HG02981 (cell line): ENCODE data around the gene CFAP57.

Source experiments
- ATAC-seq: cut with Tn5 transposase; IDR thresholded peaks from one replicate; pipeline ENCODE4 v1.9.1; 2021; ENCODE audit warnings: mild to moderate bottlenecking, moderate library complexity; ENCODE audit not compliant: unreplicated experiment

Gene CFAP57

GRCh38 chr1:43275826-43276620, 103.9 kb downstream of the CFAP57 start:
- no peak for ATAC-seq

DNA sequence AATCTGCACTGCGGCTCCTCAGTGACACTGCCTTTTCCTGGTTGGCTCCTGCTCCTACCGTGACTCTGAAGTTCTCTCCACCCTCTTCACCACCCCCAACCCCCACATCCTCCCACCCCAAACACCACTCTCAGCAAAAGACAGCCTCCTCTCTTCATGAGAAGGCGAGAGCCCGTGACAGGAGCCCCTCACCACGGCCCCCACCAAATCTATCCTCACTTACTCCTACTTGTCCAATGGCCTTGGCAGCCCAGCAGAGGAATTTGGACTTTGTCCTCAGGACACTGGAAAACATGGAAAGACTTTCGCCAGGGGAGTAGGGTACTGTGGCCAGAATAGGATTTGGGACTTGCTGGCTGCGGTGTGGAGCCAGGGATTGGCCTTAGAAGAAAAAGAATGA, 104.5 kb downstream of the CFAP57 start:
- no peak for ATAC-seq

- ATAC-seq = no peak
Observed at GRCh38 chr1:43277116-43277876, 105.2 kb downstream of the CFAP57 start.

DNA sequence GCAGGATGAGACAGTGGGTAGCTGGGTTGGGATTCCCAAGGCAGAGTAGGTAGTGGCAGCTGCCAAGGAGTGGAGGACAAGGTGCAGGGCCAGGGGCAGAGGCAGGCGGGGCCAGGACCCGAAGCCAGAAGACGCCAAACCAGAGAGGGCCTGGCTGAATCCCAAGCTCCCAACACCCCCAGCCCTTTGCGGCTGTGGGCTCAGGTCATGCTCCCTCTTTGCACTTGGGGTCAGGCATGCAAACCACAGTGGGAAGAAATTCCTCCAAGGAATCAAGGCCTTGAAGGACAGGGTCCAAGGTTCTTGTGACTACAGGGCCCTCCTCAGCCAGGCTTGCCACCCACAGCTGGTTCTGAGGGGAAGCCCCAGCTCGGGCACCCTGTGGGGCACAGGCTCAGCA, 107.0 kb downstream of the CFAP57 start:
- no peak for ATAC-seq

GRCh38 chr1:43279666-43280065, 107.5 kb downstream of the CFAP57 start:
- no peak for ATAC-seq

DNA sequence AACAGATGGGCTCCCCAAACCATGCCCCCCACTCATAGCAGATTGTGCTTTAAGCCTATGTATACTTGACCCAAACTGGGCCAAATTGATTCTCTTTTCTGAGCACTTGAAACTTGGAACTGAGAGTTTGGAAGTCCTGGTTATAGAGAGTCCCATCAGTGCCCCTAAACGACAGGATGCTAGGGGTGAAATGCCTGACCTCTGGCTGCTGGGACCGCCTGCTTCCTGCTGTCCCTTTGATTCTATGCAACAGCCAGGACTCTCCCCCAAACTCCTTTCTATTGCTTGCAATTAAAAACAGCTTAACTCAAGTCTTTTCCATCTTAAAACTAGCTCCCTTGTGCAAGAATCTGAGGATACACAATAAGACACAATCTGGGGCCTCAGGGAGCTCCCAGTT, 108.6 kb downstream of the CFAP57 start:
- no peak for ATAC-seq

DNA sequence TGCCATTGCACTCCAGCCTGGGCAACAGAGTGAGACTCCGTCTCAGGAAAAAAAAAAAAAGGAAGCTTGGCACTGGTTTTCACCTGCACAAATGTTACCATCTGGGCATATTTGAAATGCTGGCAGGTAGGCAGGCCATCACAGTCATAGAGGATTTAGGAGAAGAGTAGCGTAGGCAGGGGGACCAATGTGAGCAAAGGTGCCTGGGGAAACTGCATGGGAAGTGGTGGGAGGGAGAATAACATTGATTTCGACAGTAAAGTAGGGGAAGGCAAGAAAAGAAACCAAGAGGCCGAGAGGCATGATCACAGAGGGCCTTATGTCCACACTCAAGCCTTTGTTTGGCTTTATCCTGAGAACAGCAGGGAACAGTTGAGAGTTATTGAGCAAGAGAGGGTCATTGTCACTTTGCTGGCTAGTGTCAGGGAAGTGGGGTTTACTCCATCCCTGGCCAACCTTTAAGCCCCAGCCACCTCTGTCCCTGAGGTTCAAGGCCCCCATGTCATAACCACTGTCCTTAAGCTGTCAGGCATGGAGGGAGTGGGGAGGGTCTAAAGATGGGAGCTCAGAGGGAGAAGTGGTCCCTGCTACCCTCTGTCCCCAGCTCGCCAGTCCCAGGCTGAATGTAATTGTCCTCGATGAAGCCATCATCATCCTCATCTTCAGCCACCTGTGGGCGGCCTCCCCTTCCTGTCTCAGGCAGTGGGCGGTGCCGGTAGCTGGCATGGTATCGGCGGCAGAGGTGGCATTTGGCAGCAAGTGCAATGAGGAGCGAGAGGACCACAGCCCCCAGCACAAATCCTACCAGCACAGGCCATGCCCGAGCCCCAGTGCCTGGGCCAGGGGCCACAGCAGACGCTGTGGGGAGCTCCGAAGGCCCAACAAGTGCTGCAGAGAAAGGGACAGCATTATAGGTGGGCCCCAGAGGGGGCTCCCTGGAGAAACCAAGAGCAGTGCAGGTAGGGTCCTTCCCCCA, 110.4 kb downstream of the CFAP57 start:
- ATAC-seq = no peak

GRCh38 chr1:43284065-43284464, 111.9 kb downstream of the CFAP57 start:
- ATAC-seq = no peak

- no peak for ATAC-seq
Observed at GRCh38 chr1:43284546-43285110, 112.5 kb downstream of the CFAP57 start.

- no peak for ATAC-seq
Observed at GRCh38 chr1:43285269-43285990, 113.3 kb downstream of the CFAP57 start, which contains the start of gene C1orf210. C1orf210 (minus strand) TSS chr1:43285581; CDS start chr1:43283270, 2,311 bp downstream.

DNA sequence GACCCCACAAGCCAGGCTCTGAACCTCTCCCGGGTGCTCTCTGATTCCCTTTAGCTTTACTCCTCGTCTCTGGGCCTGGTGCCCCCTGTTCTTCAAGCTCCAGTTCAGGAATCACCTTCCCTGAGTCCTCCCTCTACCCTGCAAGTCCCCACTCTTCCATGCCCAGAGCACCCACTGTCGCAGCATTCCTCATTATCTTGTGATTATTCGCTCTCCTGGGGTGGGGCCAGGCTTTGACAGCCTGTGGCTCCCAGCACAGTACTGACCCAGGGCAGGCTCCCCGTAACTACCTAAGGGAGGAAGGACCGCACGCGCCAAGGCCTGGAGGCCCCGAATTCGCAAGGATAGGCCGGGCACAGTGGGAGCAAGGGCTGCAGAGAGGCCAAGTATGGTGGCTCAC, 114.0 kb downstream of the CFAP57 start:
- ATAC-seq = no peak

GRCh38 chr1:43286533-43286932, 114.4 kb downstream of the CFAP57 start:
- no peak for ATAC-seq

- no peak for ATAC-seq
Observed at GRCh38 chr1:43288058-43288784, 116.1 kb downstream of the CFAP57 start.

GRCh38 chr1:43288785-43289706, 116.9 kb downstream of the CFAP57 start:
- no peak for ATAC-seq

- ATAC-seq = no peak
Observed at GRCh38 chr1:43292216-43292615, 120.1 kb downstream of the CFAP57 start.

GRCh38 chr1:43292679-43293078, 120.5 kb downstream of the CFAP57 start:
- no peak for ATAC-seq

DNA sequence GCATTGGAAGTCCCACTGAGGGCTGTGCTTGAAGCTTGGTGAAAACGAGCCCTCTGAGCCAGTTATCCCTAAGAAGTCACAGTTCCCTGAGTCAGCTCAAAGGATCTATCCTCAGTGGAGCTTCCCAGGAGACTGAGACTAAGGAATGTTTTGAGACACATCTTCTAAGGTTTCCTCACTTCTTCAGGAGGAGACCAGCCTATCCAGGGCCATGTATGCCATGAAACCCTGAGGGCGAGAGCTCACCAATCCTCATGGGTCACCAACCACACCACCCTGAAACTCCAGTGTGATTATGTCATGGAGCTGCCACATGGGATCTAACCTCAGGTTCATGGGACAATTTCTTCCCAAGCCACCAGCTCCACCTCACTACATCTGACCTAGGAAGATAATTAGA, 121.0 kb downstream of the CFAP57 start:
- no peak for ATAC-seq
